Left colon (tissue), 2 donors: ENCODE data around the gene PHLDA3. TPM values are rescaled to one million over a fixed set of nuclear protein-coding genes. Genes with fewer than 3 reads are reported as not detected.

Source experiments
- ATAC-seq: fragments of 200-7000 bp; cut with Tn5 transposase; one replicate; pipeline ENCODE4 v1.9.1; 2020; ENCODE audit warnings: mild to moderate bottlenecking, moderate library complexity
- DNase-seq, 2 donors: peaks; one replicate each; pipeline ENCODE4 v3.0.0-alpha.2; 2020
- intact Hi-C, 2 donors: fragments of 100-400 bp; cut with DNase I in 1 of 2; cut with micrococcal nuclease in 1 of 2; formaldehyde crosslinking; loops; one replicate each; pipeline versions ENCODE4 v1.11.2 to v1.14.0; 2022; cut with DNase I, micrococcal nuclease
- total RNA-seq, 2 donors: library from RNA; stranded (reverse); fragmentation: NEBNext Ultra II Directional; extraction: Animal tissue kit (Norgen Biotek cat#: 25700); gene quantifications; one replicate each; pipeline ENCODE4 v1.2.1, GENCODE V29; 2021
- donor health status: DM: no; HTN: no; CAD: no.
- donor health status: DM: yes; HTN: yes; CAD: no.

The PHLDA3 gene
- total RNA-seq, 2 donors from 2014 or later, result 13.1 to 19.3 TPM

DNA sequence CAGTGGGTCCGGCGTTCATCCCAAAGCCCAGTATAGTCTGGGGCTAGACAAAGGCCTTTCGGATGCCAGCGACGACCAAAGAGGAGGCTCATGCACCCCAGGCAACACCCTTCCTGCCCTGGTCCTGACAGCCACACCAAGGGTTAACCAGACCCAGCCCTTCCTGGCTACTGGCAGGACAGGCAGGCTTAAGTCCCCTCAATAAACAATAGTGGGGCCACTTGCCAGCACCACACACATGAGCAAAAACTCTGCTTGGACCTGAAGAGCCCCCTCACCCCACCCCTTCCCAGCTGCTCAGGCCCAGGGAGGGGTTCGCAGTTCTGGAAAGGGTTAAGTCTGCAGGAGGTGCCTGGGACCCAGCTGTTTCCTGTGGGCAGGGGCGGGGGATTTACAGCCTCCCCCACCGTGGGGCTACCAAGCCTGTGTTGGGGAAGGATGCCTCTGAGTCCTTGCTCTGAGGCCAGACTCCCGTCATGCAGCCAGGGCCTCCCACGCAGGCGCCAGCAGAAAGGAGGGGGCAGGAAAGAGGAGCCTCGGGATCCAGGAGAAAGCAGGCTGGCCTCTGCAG lies 18.2 kb downstream of the PHLDA3 start:
- intact Hi-C loops, result no loop called here
- ATAC-seq (no peak), DNase-seq (peak in 1 of 2 donors; percentile 39)

DNA sequence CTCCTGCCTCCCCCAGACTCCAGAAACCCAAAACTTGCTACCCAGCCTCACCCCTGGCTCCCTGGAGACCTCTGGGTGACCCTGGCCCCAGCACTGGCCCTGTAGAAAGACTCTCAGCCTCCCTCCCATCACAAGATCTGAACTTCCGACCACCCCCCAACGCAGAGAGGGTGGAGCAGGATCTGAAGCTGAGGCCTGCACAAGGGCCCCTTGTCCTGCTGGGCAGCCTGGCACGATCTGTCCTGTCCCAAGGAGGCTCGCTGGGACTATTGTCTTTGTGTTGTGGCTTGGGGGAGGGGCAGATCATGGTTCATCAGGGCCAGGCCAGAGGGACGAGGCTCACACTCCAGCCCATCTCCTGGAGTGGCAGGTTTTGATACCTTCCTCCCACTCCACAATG lies 20.0 kb downstream of the PHLDA3 start:
- no peak for DNase-seq
- intact Hi-C loops, result loop anchor here in 1 of 2 donors (10.0 kb wide), 1 partner anchor 66 kb away; no protein-coding TSS in a partner anchor
- no peak for ATAC-seq

GRCh38 chr1:201447903-201448871 lies 20.8 kb downstream of the PHLDA3 start:
- ATAC-seq (peak; percentile 98), DNase-seq (peak; percentile 64 to 84)
- intact Hi-C loops, result loop anchor here in 1 of 2 donors (10.0 kb wide), 1 partner anchor 67 kb away; no protein-coding TSS in a partner anchor

GRCh38 chr1:201445310-201445709 lies 23.7 kb downstream of the PHLDA3 start:
- intact Hi-C loops, result loop anchor here in 1 of 2 donors (10.0 kb wide), 1 partner anchor 69 kb away; no protein-coding TSS in a partner anchor
- ATAC-seq (no peak), DNase-seq (no peak)

GRCh38 chr1:201444792-201445191 lies 24.2 kb downstream of the PHLDA3 start:
- no peak for ATAC-seq
- intact Hi-C loops, result loop anchor here in 1 of 2 donors (10.0 kb wide), 1 partner anchor 70 kb away; no protein-coding TSS in a partner anchor

DNA sequence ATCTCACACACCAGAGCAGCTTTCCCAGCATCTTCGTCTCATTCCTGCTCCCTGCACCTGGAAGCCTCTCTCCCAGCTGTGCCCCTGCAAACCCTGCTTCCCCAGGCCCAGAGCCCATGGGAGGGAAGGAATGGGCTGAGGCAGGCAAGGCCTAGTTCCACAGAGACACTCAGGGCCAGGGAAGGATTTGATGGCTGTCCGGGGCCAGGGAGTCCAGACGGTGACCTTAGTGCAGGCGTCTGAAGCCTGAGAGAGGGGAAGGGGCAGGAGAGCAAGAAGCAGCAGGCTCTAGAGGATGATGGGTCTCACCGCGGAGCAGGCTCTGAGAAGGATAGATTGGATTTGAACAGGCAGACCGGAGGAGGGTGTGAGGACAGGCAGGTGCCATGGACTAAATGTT lies 25.2 kb downstream of the PHLDA3 start:
- ATAC-seq (no peak), DNase-seq (no peak)
- intact Hi-C loops, result loop anchor here in 1 of 2 donors (10.0 kb wide), 1 partner anchor 71 kb away; no protein-coding TSS in a partner anchor

More at GRCh38 chr1:201444792-201445191, 24.2 kb downstream of the PHLDA3 start:
- DNase-seq, result no peak

DNA sequence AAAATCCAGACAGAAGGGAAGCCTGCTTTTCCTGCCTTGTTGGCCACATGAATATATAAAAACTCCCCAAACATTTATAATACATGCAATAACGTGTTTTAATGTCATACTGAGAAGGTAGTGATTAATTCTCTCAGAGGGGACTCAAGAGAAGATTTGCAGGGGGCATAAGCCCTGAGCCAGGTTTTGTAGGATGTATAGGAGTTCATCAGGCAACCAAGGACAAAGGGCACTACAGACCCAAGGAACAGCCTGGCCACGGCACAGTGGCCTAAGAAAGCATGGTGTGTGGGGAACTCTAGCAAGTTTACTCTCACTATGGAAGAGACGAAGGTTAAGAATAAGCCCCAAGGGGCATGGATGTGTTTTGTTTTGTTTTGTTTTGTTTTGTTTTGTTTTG lies 32.0 kb downstream of the PHLDA3 start:
- no peak for DNase-seq
- intact Hi-C loops, result no loop called here
- ATAC-seq, result no peak

DNA sequence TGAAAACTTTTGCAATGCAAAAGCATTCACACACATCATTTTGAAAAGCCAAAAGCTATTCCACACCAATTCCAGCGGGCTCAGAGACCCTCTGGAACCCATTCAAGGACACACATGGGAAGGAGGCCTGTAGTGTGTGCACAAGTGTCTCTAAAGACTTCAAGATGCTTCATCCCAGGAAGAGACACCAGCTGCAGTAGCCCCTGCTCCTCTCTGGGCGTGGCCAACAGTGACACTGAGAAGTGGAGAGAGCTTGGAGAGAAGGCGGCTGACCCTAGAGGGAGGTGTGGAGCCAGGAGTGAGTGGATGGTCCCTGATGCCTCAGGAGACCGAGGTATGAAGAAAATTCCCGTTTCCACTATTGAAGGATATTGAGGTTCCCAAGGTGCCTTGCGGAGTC lies 32.6 kb downstream of the PHLDA3 start:
- ATAC-seq, result peak; percentile 29
- DNase-seq, result no peak
- intact Hi-C loops, result no loop called here

DNA sequence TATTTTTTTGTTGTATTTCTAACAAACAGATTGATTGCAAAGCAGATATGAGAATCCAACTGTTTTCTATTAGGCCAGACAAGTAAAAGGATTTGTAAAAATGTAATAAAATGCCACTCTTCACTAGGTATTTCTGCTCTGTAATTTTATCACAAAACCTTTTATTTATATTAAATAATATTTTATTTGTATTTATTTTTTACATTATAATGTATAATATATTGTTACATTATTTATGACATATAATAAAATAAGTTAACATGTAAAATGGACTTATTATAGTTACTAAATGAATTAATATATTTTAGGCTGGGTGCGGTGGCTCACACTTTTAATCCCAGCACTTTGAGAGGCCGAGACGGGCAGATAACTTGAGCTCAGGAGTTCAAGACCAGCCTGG lies 34.7 kb downstream of the PHLDA3 start:
- intact Hi-C loops, result no loop called here
- ATAC-seq (no peak), DNase-seq (no peak)

- no peak for ATAC-seq
- intact Hi-C loops, result no loop called here
- DNase-seq, result no peak
Measured at GRCh38 chr1:201433609-201434008, 35.4 kb downstream of the PHLDA3 start.

DNA sequence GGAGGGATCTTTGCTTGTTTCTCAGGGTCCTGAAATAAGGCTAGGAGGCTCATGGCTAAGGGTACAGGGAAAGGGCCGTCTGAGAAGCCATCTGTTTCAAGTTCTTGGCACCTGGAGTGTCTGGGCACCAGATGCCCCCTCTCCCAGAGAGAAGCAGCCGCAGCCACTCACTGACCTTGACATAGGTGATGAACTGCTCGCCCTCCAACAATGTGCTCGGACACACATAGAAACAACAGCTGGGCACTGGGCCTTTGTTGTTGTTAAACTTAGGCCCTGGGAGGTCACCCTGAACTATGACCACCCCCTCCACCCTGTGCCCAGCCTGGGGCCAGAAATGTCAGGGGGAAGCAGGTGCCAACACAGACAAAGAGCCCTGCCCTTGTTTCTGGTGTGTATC lies 38.2 kb downstream of the PHLDA3 start:
- intact Hi-C loops, result no loop called here
- ATAC-seq, result no peak

GRCh38 chr1:201429736-201430501 lies 39.1 kb downstream of the PHLDA3 start:
- ATAC-seq, result no peak
- intact Hi-C loops, result no loop called here

More for the DNA sequence above, 38.2 kb downstream of the PHLDA3 start:
- no peak for DNase-seq

GRCh38 chr1:201427963-201428362 lies 41.0 kb downstream of the PHLDA3 start:
- ATAC-seq (no peak), DNase-seq (no peak)
- intact Hi-C loops, result no loop called here

More at GRCh38 chr1:201429736-201430501, 39.1 kb downstream of the PHLDA3 start:
- DNase-seq, result no peak

DNA sequence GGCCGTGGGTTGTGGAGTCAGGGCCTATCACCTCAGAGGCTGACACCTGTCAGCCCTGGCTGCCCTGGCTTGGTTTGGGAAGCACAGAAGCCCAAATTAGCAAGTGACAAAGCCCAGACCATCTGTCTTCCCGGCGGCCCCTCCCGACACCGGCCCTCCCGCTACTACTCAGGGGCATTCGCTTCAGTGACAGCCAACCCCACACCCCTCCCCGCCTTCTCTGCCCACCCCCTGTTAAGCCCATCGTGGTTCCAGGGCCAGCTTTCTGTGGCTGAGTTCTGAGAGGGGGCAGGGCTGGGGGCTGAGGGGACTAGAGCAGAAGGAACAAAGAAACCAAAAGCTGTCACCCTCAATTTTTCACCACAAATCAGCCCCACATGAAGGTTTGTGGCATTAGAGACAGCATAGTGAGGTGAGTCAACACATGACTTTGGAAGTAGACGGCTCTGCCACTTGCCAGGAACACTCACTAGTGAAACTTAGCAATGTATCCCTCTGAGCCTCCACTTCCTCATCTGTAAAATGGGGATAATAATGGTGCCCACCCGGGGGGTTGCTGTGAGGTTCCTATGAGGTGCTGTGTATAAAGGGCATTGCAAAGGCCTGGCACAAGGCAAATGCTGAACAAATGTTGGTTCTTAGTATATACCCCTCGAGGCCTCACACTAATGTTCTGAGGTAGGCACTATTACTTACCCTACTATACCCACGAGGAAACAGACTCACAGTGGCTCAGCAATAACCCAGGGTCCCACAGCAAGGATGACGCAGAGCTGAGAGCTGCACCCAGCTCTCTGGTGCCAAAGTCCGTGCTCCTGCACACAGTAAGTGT lies 42.3 kb downstream of the PHLDA3 start:
- intact Hi-C loops, result no loop called here
- DNase-seq, result no peak
- no peak for ATAC-seq

GRCh38 chr1:201424146-201424545 lies 44.8 kb downstream of the PHLDA3 start:
- intact Hi-C loops, result no loop called here
- no peak for ATAC-seq
- DNase-seq, result no peak

DNA sequence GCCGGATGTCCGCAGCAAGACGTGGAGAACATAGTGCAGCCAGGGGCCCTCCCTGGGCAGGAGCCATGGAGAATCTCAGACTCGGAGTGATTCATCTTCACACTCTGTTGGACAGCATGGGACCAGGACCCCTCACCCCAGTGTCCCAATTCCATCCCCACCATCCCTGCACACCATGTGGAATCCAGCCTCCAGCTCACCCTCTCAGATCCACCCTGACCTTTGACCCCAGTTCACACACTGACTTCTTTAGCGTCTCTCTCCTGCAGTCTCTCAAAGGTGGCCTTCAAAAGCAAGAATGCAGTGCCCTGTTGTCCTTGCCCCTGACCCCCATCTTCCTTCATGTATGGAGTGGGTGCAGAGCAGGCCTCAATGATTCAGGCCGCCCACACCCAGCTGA lies 45.3 kb downstream of the PHLDA3 start:
- intact Hi-C loops, result no loop called here
- ATAC-seq (no peak), DNase-seq (no peak)

DNA sequence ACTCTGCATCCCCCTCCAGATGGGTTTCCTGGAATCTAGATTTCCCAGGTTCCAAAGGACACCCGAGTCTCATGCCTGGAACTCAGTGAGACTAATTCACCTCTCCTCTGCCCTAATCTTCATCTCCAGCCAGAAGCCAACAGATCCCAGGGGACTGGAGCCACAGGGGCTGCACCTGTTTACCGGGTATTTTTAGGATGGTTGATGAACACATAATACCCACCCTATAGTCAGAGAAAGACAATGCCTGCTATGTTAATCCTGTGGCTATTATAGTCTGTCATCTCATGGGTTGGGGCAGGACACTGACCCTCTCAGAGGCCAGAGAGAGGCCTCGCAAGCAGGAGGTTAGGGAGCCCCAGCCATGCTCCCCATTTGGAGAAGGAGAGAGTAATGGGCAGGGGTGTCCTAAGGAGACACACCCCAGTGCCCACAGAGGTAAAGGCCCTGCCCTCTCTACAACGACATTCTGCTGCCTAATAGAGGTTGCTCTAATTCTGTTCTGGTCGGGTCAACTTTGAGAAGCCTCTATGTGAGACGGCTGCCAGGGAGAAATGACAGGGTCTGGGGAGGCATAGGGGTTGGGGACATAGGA lies 46.5 kb downstream of the PHLDA3 start:
- DNase-seq, result no peak
- intact Hi-C loops, result no loop called here
- ATAC-seq, result no peak

DNA sequence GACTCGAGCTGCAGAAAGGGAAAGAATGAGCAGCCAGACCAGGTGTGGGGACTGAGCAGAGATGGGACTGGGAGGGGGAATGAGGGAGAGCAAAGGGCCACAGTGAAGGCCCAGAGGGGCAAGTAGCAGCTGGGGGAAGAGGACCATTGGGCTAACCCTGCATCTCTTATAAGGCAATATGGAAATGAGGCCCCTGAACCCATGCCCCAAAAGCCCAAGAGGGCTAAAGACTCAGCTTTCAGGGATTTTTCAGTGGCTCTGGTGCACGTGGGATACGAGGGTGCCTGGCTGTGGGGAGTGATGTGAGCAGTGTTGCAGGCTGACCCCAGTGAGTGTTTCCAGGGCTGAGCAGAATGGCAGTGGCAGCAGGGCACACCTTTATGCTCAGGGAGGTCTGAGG lies 47.0 kb downstream of the PHLDA3 start:
- ATAC-seq (no peak), DNase-seq (no peak)
- intact Hi-C loops, result no loop called here
